Spinal cord (tissue), 10 donors: ENCODE data around the gene TTC23. TPM values are rescaled to one million over a fixed set of nuclear protein-coding genes. Genes with fewer than 3 reads are reported as not detected.

ENCODE experiments used
- DNase-seq, 6 donors: peaks; one replicate each; pipeline versions ENCODE4 v3.0.0 to v3.0.0-alpha.2; 2013 to 2015; ENCODE audit warnings: low spot score in 6 of 6, low read depth in 4 of 6
- H3K27ac ChIP-seq: one replicate; pipeline ENCODE4 v1.5.1; 2013; ENCODE audit warnings: low read depth, low read length, control low read depth
- H3K27me3 ChIP-seq: one replicate; pipeline ENCODE4 v1.6.1; 2013; ENCODE audit warnings: low read length; ENCODE audit not compliant: control insufficient read depth, insufficient read depth
- H3K36me3 ChIP-seq: one replicate; pipeline ENCODE4 v1.6.1; 2013; ENCODE audit warnings: low read length; ENCODE audit not compliant: control insufficient read depth, insufficient read depth
- H3K4me1 ChIP-seq: one replicate; pipeline ENCODE4 v1.6.1; 2013; ENCODE audit warnings: low read length; ENCODE audit not compliant: control insufficient read depth, insufficient read depth
- H3K4me3 ChIP-seq: one replicate; pipeline ENCODE4 v1.5.1; 2013; ENCODE audit warnings: low read depth, low read length, control low read depth
- H3K9me3 ChIP-seq: one replicate; pipeline ENCODE4 v1.6.1; 2013; ENCODE audit warnings: low read length; ENCODE audit not compliant: control insufficient read depth, insufficient read depth
- WGBS: methylation state at CpG from one replicate; pipeline ENCODE4 v1.1.5; 2013; ENCODE audit warnings: missing lambda C conversion rate; ENCODE audit not compliant: insufficient coverage; 5-methylcytosine and 5-hydroxymethylcytosine counted together
- polyA plus RNA-seq, 2 donors: library from polyadenylated mRNA; unstranded; fragments of 120-200 nt; gene quantifications; one replicate each; pipeline ENCODE4 v1.2.1, GENCODE V29; 2013; ENCODE audit not compliant: insufficient read length in 2 of 2
- total RNA-seq, 2 donors: library from RNA; depleted of rRNA in 1 of 2; stranded (reverse); fragments of 120-200 nt in 1 of 2; fragments of >200 nt in 1 of 2; gene quantifications; one replicate each; pipeline versions ENCODE4 v1.2.3 to v1.2.4, GENCODE V29; 2013 to 2014
- donor health status: healthy.

Gene TTC23
- total and polyA plus RNA-seq, 4 donors = 14.8 to 23.8 (median 19.0) TPM

GRCh38 chr15:99120050-99120777, 129.2 kb downstream of the TTC23 start:
- Histone ChIP-seq H3K27ac (no peak overlapping the region), H3K4me1 (peaks cover 24% of the 10 kb centered on the region), H3K36me3 (peaks cover 28% of the 10 kb centered on the region), H3K4me3 (no peak overlapping the region), H3K9me3 (no peaks in the 10 kb centered on the region), H3K27me3 (no peaks in the 10 kb centered on the region)
- WGBS = 73% methylated on average over 12 of the region's 12 CpGs
- DNase-seq = no peak

- H3K27ac ChIP-seq = no peak overlapping the region
- no peak overlapping the region for H3K4me3 ChIP-seq
- DNase-seq = no peak
- 95% methylated on average over 21 of the region's 22 CpGs for WGBS
- H3K9me3 ChIP-seq = no peaks in the 10 kb centered on the region
- no peaks in the 10 kb centered on the region for H3K27me3 ChIP-seq
- H3K36me3 ChIP-seq = peaks cover 37% of the 10 kb centered on the region
- peaks cover 11% of the 10 kb centered on the region for H3K4me1 ChIP-seq
Measured at GRCh38 chr15:99118801-99119546, 130.4 kb downstream of the TTC23 start.

- DNase-seq = no peak
- Histone ChIP-seq H3K4me1 (peaks cover 4% of the 10 kb centered on the region), H3K27me3 (no peaks in the 10 kb centered on the region), H3K27ac (no peak overlapping the region), H3K4me3 (no peak overlapping the region), H3K9me3 (no peaks in the 10 kb centered on the region), H3K36me3 (peaks cover 41% of the 10 kb centered on the region)
- 100% methylated on average over 4 of the region's 7 CpGs for WGBS
Measured at GRCh38 chr15:99118258-99118632, 131.1 kb downstream of the TTC23 start.

GRCh38 chr15:99117563-99118257, 131.7 kb downstream of the TTC23 start:
- H3K4me1 ChIP-seq = no peaks in the 10 kb centered on the region
- no peaks in the 10 kb centered on the region for H3K9me3 ChIP-seq
- H3K27me3 ChIP-seq = no peaks in the 10 kb centered on the region
- no peak overlapping the region for H3K4me3 ChIP-seq
- WGBS = 70% methylated on average over 14 of the region's 20 CpGs
- no peak for DNase-seq
- peaks cover 41% of the 10 kb centered on the region for H3K36me3 ChIP-seq
- H3K27ac ChIP-seq = no peak overlapping the region

- H3K36me3 ChIP-seq = peaks cover 41% of the 10 kb centered on the region
- H3K4me1 ChIP-seq = no peaks in the 10 kb centered on the region
- 96% methylated on average over 8 of the region's 8 CpGs for WGBS
- DNase-seq = no peak
- H3K4me3 ChIP-seq = no peak overlapping the region
- no peaks in the 10 kb centered on the region for H3K9me3 ChIP-seq
- H3K27ac ChIP-seq = no peak overlapping the region
- H3K27me3 ChIP-seq = no peaks in the 10 kb centered on the region
Measured at GRCh38 chr15:99117111-99117510, 132.3 kb downstream of the TTC23 start.

- H3K27me3 ChIP-seq = no peaks in the 10 kb centered on the region
- H3K9me3 ChIP-seq = no peaks in the 10 kb centered on the region
- H3K36me3 ChIP-seq = peaks cover 36% of the 10 kb centered on the region
- 92% methylated on average over 10 of the region's 11 CpGs for WGBS
- H3K4me1 ChIP-seq = no peaks in the 10 kb centered on the region
- H3K27ac ChIP-seq = no peak overlapping the region
- H3K4me3 ChIP-seq = no peak overlapping the region
- DNase-seq = no peak
Measured at GRCh38 chr15:99115300-99116215, 133.8 kb downstream of the TTC23 start.

- Histone ChIP-seq H3K4me1 (peaks cover 4% of the 10 kb centered on the region), H3K9me3 (no peaks in the 10 kb centered on the region), H3K27me3 (no peaks in the 10 kb centered on the region), H3K4me3 (no peak overlapping the region), H3K27ac (no peak overlapping the region), H3K36me3 (peaks cover 31% of the 10 kb centered on the region)
- no peak for DNase-seq
- 81% methylated on average over 7 of the region's 12 CpGs for WGBS
Measured at GRCh38 chr15:99114511-99115299, 134.7 kb downstream of the TTC23 start.

GRCh38 chr15:99113547-99114271, 135.7 kb downstream of the TTC23 start:
- Histone ChIP-seq H3K4me1 (peaks cover 6% of the 10 kb centered on the region), H3K9me3 (no peaks in the 10 kb centered on the region), H3K36me3 (peaks cover 24% of the 10 kb centered on the region), H3K27me3 (no peaks in the 10 kb centered on the region), H3K4me3 (no peak overlapping the region), H3K27ac (no peak overlapping the region)
- WGBS = 90% methylated on average over 12 of the region's 13 CpGs
- DNase-seq = no peak
